GM21786 (cell line): ENCODE measurements around the gene EDN2.

Source experiments
- ATAC-seq: cut with Tn5 transposase; IDR thresholded peaks from one replicate; pipeline ENCODE4 v1.9.1; 2021; ENCODE audit not compliant: unreplicated experiment

The EDN2 gene

DNA sequence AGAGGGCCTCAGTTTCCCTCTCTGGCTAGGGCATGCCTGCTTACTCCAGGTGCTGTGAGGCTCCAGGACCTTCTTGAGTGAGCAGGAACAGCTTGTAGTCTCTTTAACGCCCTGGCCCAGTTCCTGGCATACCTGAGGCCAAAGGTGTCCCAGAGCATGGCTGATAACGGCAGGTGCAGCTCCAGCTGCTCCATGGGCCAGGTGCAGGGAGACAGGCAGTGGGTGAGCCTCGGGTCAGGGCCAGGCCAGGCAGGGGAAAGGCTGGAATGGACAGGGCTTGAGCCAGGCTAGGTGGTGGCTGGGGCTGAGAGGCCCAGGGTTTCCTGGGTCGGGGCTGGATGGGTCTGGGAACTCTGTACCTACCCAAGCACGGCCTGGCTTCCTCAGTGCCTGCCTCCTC, 18.3 kb downstream of the EDN2 start:
- ATAC-seq, result no peak

DNA sequence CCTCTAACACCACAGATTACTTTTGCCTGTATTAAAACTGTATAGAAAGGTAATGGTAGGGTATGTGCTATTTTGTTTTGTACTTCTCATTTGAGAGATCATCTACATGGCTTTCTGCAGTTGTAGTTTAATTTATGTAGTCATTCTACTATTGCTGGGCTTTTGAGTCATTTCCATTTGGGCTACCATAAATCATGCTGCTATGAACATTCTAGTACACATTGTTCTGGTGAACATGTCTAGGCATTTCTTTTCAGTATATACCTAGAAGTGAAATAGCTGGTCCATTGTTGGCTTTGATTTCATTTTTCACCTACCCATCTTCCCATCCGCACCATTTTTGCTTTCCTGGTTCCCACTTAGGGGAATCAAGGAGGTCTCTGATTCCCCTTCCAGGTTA, 18.7 kb downstream of the EDN2 start:
- no peak for ATAC-seq

DNA sequence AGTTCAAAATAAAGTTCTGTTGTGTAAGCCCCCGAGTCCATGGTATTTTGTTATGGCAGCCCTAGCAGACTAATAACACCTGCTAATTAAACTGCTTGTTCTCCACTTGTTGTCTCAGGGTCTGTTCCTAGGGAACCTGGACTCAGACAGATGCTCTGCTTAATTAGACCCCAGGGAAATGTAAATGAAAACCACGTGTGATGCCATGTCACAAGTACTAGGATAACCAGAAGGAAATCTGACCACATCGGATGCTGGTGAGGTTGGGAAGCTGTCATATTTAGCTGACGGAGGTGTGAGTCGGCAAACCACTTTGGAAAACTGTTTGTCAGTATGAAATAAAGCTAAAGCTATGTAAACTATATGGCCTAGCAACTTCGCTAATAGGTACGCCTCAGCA, 19.6 kb downstream of the EDN2 start:
- no peak for ATAC-seq

DNA sequence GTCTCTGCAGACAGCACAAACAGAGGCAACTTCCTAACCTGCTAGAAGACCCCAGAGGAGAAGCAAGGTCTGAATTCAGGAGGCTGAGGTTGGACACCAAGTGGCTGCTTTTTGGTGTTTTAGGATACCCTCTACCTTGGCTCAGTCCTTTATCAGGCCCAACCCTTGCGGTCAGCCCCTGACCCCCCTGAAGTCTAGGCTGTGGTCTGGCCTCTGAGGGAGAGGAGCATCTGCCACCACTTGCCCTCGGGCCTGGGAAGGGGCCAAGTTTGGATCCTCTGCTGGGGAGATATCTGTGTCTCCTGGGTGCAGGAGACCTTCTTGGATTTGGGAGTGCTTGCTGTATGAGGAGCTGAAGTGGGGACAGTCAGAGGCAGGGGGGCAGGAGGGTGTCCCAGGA, 21.0 kb downstream of the EDN2 start:
- no peak for ATAC-seq

DNA sequence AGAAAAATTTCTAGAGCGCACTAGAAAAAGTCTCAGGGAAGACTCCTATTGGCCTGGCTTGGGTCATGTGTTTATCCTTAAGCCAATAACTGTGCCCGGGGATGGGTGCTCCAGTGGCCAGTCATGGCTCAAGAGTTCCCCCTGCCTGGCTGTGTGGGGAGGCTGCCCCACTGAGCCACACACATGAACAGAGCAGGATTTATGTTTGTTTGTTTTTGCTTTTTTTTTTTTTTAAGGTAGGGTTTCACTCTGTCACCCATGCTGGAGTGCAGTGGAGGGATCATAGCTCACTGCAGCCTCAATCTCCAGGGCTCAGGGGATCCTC, 21.8 kb downstream of the EDN2 start:
- no peak for ATAC-seq

DNA sequence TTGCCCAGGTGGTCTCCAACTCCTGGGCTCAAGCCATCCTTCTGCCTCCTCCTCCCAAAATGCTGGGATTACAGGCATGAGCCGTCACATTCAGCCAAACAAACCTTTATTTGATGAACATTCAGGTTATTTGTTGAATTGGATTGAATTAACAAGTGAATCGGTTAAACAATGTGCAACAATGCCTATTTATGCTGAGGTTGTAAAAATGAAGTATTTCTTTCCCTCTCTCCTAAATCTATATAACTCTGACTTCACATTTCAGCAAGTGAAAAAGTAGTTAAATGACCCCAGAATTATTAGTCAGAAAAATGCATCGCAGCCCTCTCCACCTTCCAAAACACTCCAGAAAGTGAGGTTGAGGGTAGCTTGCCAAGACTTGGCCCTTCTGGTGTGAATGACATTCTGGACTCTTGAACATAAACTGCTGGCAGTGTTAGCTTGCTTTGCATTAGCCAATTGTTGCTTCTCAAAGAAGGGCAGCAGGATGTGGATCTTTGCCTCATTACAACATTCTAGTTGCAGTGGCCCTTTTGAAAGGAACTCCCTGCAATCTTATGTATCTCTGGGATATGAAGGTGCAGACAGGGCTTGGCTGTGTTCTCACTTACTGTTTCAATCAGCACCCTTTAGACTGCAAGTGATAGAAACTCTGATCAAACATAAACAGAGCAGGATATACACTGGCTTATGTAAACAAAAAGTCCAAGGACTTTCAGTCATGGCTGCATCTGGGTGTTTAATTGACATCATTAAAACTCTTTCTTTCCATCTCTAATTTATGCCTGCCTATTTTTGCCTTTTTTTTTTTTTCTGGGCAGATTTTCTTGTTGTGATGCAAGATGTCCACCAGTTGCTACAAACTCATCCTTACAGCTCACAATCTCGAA, 22.4 kb downstream of the EDN2 start:
- ATAC-seq, result no peak

DNA sequence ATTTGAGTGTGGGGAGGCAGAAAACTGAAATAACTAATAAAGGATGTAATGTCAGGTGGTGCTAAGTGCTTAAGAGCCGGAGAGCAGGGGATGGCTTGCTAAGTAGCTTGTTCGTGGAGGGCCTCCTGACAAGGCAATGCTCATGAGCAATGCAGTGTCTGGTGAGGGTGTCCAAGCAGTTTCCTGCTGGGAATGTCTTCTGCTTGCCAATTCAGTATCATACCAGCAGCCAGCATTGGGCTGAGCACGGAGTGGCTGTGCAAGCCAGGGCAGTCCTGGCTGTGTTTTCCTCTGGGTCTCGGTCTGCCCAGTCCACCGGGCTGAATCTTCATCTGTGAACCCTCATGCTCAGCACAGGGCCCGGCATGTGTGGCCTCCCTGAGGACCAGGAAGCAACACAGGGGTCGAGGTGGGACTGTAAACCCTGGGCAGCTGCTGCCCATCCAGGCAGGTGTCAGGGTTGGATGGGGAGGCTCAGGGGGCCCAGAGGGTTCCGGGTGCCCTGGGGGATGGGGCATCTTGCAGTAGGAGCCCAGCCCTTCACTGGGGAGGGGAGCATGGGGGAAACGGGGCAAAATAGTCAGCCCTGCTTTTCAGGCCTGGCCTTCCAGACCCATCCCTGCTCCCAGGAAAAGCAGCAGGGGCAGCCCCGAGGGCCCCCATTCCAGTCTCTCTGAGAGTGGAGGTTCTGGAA, 27.5 kb downstream of the EDN2 start:
- no peak for ATAC-seq

DNA sequence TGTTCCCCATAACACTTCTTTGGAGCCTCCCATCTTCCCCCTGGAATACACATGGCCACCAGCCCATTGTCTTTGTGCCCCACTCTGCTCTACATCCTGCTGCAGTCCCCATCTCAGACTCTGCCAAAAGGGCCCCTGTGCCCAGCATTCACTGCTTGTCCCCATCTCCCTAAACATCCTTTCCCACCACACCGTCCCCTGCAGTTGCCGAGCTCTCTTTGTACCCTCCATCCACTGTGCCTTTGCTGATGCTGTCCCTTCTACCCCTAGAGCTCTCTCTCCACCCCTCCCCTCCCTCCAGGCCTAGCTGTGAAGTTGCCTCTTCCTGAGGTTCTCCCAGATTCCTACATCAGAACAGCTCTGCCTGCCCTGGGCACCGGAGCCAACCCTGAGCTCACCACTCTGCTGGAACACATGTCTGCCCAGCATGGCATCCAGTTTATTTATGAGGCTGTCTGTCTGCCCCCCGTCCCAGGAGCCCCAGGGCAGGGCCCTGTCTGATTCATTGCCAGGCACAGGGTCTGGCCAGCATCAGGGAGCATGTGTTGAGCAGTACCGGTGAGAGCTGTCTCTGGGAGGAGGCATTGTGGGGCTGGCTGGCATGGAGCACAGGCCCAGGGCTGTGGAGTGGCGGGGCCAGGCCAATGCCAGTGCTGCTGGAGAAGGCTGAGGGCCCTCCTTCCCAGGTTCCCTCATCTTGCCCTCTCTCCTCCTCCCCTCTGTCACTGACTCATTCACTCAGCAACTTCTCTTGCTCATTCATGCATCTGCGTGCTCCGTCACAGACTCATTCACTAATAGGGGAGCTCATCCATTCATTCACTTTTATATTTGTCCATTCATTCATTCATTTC, 28.8 kb downstream of the EDN2 start:
- no peak for ATAC-seq

DNA sequence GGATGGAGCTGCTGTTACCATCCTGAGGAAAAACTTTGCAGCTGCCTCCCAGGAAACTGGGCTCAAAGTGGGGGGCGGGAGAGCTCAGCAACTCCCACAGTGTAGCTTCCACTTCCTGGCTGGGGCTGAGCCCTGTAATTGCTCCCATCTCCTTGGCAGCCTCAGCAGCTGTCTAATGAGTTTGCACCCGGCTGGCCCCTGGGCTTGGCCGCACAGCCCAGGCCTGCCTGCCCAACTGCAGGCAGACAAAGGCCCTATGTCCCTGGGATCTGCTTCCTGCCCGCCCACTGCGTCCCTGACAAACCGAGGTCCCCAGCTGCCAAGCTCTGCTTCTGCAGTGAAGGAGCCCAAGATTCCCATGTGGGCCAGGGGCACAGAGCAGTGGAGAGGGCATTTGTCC, 30.1 kb downstream of the EDN2 start:
- ATAC-seq, result no peak

DNA sequence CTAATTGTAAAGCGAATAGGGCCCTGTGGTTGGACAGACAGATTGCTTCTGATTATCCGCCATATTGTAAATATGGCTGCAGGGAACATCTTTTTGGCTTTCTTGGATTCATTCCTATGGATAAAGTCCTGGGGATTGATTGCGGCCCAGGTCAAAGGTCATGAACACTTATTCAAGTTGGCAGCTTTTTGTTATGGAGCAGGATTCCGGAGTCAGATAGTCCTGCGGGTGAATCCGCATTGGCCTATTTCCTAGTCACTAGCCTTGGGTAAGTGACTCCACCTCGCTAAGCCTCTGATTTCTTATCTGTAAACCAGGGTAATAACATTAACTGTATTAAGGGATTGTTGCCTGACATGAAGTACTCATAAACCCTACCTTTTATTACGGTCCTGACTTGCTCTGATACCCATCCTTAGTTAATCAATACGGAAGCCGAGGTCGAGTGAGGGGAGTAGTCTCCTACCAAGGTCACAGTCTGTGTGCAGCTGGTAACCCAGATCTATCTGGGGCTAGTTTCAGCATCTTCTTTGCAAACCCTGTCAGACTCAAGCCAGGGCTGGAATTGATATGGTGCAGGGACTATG, 31.7 kb downstream of the EDN2 start:
- ATAC-seq, result no peak

DNA sequence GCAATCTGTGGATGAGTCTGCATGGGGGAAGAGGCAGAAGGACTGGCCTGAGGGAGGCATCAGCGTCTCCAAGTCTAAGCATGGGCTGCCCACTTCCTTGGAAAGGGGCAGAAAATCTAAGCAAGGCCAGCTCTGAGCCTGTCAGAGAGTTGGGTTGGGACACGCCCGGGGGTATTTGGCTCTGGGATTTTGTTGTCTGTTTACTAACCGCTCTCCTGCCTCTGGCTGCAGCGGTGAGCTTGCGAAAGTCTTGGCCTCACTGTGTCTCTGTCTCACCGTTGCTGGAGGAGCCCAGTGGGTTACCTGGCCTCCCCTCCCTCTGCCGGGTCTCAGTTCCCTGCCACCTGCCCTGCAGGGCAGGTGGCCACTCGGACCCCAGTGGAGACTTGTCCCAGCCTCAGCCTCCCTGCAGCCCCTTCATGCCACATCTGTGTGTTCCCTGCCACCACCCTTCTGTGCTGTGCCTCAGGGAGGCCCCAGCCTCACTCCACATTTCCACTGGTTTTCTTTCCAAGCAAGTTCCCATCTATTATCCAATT, 33.7 kb downstream of the EDN2 start:
- ATAC-seq, result no peak

DNA sequence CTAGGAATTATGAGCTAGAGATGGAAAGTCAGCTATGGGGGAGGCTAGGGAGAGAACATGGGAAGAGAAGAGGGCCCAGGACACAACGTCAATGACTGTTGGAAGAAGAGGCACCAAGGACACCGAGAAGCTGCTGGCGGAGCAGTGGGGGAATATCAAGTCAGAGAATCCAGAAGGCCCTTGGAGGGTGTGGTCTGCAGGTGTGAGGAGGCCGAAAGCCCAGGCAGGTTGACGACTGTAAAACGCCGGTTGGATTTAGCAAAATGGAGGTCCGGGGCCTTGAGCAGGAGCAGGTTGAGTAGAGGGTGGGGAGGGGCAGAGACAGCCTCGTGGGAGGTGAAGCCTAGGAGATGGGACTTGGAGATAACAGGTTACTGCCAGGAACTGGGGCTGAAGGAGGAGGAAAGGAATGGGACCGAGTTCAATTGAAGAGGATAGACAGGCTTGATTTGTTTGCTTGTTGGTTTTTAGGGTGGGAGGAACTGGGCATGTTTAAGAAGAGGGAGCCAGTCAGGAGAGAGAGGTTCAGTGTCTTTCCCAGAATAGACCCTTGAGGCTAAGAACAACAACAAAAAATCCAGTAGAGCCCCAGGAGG, 35.1 kb downstream of the EDN2 start:
- no peak for ATAC-seq

DNA sequence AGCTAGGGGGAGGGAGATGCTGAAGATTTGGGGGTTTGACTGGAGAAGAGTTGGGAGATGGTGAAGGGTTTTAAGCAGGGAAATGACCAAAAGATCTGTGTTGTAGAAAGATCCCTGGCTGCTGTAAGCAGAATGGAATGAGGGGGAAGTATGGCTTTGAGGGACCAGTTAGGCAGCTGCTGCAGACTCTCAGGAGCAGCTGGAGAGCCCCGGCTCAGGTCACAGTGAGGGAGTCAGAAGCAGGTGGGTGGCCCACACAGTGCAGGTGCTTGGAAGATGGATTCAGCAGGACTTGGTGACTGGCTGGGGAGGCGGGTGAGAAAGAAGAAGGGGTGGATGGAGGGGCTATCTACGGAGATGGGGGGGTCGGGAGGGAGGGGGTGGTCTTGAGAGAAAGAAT, 35.7 kb downstream of the EDN2 start:
- no peak for ATAC-seq

DNA sequence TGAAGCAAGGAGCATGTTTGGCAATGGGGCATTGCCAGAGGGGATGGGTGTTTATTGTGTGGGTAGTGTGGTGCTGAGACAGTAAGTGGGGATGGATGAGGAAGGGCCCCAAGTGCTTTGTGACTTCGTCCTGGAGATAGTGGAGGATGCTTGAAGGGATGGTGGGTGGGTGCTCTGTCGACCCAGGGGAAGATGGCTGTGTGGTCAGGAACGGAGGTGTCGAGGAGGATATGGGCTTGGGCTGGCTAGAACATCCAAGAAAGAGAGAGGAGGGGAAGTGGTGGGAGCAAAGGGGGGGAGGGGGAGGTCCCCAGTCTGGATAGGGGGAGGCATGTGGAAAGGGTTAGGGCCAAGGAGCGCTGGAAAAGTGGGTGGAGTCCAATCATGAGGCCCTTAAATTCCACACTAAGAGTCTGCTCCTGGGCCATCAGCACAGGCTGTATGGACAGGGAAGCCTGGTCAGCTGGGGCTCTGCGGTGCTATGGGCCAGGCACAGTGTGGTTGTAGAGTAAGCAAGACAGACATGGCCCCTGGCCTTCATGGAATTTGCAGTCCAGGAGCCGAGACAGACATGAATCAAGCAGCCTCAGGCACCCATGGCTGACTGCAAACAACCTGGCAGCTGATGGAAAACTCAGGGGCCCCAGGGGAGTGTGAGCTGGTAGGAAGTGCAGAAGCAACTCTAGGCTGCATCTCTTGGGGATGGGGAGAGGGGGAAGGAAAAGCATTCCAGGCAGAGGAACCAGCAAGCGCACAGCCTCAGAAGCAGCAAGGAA, 36.3 kb downstream of the EDN2 start:
- no peak for ATAC-seq

DNA sequence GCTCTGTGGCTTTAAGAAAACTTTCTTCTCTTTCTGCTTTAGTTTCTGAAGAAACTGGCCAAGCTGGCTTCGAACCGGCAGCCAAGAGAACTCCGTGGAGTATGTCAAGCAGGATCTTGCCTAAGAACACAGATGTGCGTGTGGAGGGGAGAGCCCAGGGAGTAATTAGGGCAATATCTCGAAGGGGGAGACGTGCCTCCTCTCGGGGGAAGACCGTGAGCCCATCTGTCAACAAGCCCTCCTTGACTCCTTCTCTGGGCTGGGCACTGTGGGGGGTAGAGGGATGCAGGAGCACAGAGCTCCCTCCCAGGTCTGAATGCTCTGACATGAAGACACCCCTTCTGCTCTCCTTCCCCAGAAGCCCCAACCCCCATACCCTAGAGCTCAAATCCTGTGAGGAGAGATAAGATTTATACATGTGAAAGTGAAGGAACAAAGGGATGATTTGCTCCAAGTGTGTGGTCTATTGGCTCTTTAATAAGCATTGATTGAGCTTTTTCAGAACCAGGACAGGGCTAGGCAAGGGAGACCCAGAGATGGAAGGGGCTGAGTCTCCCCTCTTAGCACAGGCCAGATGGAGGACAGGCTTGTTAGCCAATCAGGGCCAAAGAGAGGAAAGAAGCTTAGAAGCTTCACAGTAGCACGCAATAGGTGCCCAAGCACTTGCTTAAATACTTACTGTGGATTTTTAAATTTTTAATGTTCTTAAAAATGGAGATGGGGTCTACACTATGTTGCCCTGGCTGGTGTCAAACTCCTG, 37.5 kb downstream of the EDN2 start:
- no peak for ATAC-seq

DNA sequence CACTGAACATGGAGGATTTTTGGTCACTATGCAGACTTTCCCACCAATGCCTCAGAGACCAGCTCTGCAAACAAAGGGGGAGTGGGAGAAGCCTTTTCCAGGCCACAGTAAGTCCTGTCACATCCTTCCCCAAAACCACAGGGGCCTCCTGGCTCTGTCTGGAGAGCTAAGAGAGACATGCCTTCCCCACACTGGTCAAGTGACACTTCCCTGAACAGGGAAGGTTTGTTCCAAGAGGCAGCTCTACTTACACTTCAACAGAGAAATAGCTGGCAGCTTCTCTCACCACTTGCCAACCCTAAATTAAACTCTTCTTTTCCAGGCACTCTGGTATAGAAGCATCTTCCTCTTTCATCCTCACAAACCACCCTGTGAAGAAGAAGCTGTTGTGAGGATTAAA, 39.7 kb downstream of the EDN2 start:
- no peak for ATAC-seq

DNA sequence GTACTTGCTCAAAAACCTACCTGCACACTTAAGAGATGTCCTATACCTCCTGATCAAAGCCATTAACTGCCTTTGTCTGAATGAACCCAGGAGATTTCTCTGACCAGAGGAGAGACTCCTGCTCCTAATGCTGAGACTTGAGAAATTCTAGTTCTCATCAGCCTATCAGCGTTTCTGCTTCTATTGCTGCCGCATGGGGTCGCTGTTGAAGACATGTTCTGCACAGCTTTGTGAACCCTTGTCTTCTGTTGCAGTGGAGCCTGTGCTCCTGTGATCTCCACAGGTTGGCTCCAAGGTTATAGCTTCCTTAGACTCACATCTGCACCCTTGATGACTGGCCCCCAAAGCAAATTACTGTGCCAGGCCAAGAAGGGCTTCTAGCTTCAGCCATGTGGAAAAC, 40.2 kb downstream of the EDN2 start:
- no peak for ATAC-seq

DNA sequence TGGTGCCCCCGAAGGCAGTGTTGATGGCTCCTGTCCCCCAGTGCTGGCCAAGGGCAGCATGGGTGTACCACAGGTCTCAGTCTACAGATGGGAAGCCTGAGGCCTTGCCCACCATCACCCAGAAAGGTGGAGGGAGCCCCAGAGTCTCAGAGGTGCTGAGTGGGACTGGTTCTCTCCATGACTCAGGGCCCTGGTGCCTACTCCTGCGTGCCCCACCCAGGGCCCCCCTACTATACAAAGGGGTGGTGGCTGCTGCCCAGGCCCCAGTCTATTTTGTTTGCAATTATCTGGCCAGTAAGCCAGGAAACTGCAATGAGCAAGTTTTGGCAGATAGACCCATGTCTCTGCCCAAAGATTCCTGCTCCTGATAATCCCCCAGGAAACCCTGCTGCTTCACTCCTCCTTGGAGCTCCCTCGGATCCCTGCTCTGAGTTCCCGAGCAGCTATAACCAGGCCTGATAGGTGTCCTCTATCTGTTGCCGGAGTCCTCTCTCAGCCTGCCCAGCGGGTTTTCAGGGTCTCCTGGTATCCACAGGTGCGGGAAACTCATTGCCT, 41.7 kb downstream of the EDN2 start:
- no peak for ATAC-seq
